DND-41 (cell line): ENCODE data around the gene NEK8.

Source experiments
- CTCF ChIP-seq: IDR thresholded peaks from 2 replicates; pipeline ENCODE4 v1.5.1; 2012; ENCODE audit warnings: borderline replicate concordance, low read length, moderate library complexity, mild to moderate bottlenecking; ENCODE audit not compliant: poor library complexity, severe bottlenecking; ENCODE audit errors: extremely low read depth
- EZH2 ChIP-seq: IDR thresholded peaks from 3 replicates; pipeline ENCODE4 v1.6.1; 2012; ENCODE audit warnings: borderline replicate concordance, low read depth, mild to moderate bottlenecking, moderate library complexity, low read length, inconsistent platforms; ENCODE audit not compliant: severe bottlenecking

- TF ChIP-seq CTCF (no peak), EZH2 (no peak)
Measured at GRCh38 chr17:28737770-28738679, 9.4 kb downstream of the NEK8 start.
